Ishikawa (cell line): ENCODE measurements around the gene MRPL36.

Experiments used
- EGR1 ChIP-seq: IDR thresholded peaks from 2 replicates; pipeline ENCODE4 v1.6.1; 2012
- FOXM1 ChIP-seq: IDR thresholded peaks from 2 replicates; pipeline ENCODE4 v1.6.1; 2012; ENCODE audit warnings: low read depth, borderline replicate concordance
- RAD21 ChIP-seq: IDR thresholded peaks from 2 replicates; pipeline ENCODE4 v1.6.1; 2012; ENCODE audit warnings: low read depth
- TF ChIP-seq, protein P1 (sequence below): IDR thresholded peaks from 2 replicates; pipeline ENCODE4 v1.6.1; 2012

GRCh38 chr5:1844708-1845436, 45.2 kb upstream of the MRPL36 start:
- TF ChIP-seq EGR1 = no peak
- TF ChIP-seq, protein P1, sequence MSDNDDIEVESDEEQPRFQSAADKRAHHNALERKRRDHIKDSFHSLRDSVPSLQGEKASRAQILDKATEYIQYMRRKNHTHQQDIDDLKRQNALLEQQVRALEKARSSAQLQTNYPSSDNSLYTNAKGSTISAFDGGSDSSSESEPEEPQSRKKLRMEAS = no peak
- no peak for TF ChIP-seq FOXM1
- TF ChIP-seq RAD21 = no peak
